ENCODE measurements around the gene SLC44A2.
"Not testable (repeated sequence)": the region's sequence is repeated elsewhere in the genome, so short reads cannot be mapped to it uniquely, and the experiment has no call there.

Gene SLC44A2

GRCh38 chr19:10653732-10654609, 28.6 kb downstream of the SLC44A2 start, which contains the start of gene ILF3:
Gene ILF3, plus strand, starts transcription at chr19:10654346. Its CDS starts 16,260 bp downstream, at chr19:10670606.
- peak; percentile 100 for DNase-seq

DNA sequence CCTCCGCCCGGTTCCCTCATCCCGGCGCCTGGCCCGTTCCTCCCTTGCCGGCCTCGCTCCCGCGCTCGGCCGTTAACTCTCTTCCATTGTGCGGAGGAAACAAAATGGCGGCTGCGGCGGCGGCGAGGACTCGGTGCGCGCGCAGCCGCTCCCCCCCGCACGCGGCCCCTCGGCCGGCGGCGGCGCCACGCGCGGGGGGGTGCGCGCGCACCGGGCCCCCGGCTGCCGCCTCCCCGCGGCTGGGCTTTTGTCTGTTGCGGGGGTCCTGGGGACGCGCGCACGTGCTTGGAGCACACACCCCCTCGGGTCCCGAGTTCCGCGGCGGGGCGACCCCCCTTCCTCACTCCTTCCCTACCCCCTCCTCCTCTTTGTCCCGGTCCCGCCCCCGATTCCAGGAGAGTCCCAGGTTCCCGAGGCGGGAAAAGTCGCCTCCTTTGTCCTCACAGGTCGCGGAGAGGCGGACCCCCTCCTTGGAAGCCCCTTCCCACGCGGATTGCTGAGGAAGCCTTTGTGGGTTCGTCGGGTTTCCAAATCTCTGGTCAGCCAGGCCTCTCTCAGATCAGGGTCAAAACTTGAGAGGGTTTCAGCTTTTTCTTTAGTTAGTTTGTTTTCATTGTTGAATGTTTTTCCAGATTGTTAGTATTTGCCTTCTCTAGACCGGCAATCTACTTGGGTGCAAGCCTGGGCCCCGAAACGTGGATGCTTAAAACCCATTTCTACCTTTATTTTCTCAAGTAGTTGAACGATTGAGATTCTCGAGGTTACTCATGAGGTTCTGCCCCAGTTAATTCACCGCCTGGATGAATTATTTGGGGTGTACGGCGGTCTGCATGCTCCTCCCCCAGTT, 29.5 kb downstream of the SLC44A2 start:
- DNase-seq = peak; percentile 82

DNA sequence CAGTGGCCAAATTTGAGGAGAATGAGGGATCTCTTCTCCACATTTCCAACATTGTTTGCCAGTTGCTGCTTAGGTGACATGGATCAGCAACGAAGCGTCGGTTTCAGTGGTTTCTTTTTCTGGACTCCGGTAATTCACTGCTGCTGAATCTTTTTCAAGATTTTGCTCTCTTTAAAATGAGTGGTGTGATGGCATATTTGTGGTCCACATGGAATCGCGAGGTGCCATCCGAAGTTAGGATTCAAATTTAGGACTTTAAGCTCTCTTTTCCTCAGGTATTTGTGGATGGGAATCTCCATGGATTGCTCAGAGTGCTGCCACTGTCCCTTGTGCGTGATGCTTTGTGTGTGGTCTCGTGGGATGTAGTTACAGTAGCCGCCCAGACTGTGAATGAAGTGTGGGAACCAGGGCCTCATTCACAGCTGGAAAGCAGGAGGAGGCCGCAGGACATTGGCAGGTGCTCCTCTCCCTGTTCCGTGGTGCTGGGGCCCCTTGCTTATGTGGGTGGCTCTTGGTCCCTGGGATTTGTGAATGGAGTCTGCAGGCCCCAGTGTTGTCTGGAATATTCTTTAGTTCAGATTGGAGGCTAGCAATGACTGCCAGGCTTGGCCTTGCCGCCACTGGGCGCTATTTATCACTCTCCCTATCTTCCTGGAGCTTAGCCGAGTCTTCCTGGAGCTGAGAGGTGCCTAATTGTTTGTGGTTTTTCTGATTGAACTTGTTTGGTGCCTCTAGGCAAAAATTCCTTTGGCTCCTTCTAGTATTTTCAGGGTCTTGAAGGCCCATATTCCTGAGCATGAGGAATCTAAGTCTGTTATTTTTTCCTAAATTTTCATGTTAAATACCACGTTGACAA, 30.3 kb downstream of the SLC44A2 start:
- DNase-seq = peak; percentile 46

GRCh38 chr19:10660346-10660745, 35.0 kb downstream of the SLC44A2 start:
- DNase-seq = no peak

DNA sequence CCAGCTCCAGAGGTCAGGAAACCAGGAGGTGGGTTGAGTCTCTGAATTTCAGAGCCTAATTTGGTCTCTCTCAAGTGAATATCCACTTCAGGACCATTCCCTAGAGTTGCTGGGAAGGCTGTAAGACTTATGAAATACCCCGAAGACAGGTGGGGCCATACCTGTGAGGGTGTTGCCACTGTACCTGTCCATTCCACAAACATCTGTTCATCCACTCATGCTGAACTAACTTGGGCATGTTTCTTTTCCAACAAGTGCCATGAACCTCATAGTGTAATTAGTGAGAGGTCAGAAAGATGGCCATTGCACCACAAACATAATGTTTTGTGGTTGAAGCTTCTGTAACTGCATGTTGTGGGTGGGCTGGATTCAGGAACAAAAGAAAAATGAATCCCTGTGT, 36.6 kb downstream of the SLC44A2 start:
- DNase-seq = no peak

GRCh38 chr19:10662384-10663251, 37.3 kb downstream of the SLC44A2 start:
- DNase-seq = no peak

- DNase-seq = not testable (repeated sequence)
Observed at GRCh38 chr19:10663252-10663563, 37.9 kb downstream of the SLC44A2 start.

DNA sequence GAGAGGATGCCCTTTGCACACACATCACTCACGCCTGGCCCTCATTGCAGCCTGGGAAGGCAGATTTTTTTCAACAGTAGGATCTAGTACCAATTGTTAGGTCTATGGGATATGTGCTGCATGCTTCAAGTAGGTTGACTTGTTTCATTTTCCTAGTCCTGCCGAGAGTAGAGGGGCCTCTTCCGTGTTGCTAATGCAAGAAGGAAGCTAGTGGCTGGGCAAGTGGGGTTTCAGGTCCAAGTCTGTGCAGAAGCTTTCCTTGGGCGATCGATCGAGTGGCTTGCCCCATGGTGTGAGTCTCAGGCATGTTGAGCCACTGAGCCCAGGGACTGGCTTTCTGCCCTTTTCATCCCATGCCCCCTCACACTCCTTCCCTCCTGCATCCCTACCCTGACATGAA, 42.5 kb downstream of the SLC44A2 start:
- no peak for DNase-seq

DNA sequence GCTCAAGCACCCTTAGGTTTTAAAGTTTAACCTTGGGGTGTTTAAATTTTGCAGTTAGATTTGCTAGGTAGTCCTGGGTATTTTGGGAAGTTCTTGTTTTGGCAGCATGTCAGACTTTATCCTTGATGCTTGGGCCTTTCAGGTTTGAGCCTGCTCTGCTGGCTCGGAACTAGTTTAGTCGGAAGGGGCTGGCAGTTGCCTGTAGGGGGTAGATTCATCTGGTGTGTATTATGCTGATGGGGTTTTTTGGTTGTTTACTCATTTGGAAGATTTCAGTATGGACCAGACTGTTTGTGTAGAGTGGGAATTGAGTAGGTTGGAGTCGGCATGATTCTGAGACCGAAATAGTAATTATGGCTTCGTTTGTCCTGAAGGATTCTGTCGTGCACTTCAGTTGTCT, 43.9 kb downstream of the SLC44A2 start:
- DNase-seq = no peak

DNA sequence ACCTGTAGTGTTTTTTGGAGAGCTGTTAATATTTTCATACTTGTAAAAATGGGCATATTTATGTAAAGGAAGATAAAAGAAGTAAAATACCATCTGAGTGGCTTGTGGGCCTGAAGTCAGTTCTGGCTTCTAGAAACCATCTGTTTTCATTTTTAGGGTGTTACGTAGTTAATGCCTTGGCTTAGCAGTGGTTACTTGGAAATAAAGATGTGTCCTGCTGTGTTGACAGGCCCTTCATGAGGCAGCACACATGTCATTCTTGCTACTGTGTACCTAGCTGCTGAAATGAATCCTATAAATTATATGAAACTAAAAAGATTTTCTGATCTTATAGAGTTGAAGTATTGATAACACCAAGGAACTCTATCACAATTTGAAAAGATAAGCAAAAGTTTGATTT, 44.8 kb downstream of the SLC44A2 start:
- DNase-seq = no peak

GRCh38 chr19:10670876-10671804, 45.8 kb downstream of the SLC44A2 start:
- no peak for DNase-seq

DNA sequence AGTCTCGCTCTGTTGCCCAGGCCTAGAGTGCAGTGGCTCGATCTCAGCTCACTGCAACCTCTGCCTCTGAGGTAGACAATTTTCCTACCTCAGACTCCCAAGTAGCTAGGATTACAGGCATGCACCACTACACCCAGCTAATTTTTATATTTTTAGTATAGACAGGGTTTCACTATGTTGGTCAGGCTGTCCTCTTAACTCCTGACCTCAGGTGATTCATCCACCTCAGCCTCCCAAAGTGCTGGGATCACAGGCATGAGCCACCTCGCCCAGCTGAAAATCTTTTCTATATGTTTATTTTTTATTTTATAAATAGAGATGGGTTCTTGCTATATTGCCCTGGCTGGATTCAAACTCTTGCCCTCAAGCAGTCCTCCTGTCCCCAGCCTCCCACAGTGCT, 46.6 kb downstream of the SLC44A2 start:
- not testable (repeated sequence) for DNase-seq

- DNase-seq = not testable (repeated sequence)
Observed at GRCh38 chr19:10675214-10675613, 49.9 kb downstream of the SLC44A2 start.

DNA sequence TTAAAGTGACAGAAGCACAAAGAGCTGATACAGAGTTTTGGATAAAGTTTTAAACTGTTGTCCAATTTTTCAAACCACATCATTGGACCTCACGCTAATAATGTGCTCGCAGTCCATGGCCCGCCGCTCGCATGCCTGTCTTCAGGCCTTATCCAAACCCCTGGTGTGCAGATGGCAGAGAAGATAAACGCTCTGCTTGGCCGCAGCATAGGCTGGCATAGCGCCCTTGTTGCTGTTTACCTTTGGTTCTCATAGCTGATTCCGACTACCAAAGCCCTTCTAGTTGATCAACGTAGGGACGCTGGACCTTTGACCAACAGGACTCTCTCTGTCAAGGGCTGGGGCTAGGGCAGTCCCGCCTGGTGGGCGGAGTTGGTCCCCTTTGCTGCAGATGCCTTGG, 52.4 kb downstream of the SLC44A2 start:
- no peak for DNase-seq

DNA sequence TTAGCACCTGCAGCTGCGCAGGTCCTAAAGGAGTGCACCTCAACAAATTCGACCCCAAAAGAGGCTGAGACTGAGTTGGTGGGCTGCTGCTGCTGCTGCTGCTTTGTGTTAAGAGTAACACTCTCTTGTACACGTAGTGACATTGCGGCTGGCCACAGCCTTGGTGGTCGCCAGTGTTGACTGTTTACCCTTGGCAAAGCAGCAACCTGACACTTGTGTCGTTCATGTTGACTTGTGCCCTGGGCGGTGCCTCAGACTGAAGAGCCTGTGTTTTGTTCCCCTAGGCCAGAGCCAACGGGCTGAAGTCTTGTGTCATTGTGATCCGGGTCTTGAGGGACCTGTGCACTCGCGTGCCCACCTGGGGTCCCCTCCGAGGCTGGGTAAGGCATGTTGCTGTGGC, 53.5 kb downstream of the SLC44A2 start:
- no peak for DNase-seq

DNA sequence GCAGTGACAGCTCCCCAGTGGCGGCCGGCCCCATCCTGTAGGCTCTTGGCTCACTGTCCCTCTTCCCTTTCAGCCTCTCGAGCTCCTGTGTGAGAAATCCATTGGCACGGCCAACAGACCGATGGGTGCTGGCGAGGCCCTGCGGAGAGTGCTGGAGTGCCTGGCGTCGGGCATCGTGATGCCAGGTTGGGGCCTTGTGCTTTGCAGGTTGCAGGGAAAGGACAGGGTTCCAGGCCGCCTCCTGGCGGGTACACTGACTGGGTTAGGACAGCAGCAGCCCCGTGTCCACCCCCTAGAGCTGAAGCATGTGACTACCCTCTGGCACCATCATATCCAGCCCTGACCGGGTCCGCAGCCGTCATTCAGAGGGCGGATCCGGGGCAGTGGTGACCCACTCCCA, 54.4 kb downstream of the SLC44A2 start:
- no peak for DNase-seq

- DNase-seq = no peak
Observed at GRCh38 chr19:10680545-10681135, 55.3 kb downstream of the SLC44A2 start.

DNA sequence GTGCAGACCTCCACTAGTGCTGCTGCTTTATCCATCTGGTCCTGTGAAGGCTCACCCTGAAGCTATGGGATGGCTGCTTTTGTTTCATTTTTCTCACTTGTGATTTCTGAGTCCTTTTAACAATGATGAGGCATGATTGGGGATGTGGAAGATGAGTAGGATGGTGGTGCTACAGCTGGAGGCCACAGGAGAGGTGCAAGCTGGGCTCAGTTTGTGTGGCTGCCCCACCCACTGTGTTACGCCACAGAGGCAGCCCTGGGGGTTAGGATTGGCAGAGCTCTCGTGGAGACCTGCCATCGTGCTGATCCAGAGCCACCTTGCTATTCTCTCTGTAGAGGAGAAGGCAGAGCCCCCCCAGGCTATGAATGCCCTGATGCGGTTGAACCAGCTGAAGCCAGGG, 56.3 kb downstream of the SLC44A2 start:
- no peak for DNase-seq

DNA sequence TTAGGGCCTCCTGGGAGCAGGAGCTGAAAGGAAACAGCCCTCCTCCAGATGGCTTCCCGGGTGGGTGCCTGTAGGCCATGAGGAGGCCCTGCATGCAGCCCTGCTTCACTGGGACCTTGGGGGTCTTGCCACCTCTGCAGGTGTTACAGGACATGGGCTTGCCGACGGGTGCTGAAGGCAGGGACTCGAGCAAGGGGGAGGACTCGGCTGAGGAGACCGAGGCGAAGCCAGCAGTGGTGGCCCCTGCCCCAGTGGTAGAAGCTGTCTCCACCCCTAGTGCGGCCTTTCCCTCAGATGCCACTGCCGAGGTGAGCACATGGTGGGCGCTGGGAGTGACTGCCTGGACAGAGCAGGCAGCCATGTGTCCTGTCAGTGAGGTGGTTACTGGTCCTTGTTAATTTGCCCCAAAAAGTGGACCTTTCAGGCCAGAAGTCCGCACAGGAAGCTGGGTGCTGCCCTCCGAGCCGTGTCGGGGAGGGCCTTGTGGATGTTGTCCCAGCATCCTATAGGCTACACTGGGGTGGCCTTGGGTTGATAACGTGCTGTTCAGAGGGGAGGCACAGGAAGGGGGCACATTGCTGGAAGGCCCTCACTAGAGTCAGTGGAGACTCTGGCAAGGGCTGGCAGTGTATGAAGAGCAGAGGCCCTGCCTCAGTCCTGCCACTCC, 57.2 kb downstream of the SLC44A2 start:
- no peak for DNase-seq

DNA sequence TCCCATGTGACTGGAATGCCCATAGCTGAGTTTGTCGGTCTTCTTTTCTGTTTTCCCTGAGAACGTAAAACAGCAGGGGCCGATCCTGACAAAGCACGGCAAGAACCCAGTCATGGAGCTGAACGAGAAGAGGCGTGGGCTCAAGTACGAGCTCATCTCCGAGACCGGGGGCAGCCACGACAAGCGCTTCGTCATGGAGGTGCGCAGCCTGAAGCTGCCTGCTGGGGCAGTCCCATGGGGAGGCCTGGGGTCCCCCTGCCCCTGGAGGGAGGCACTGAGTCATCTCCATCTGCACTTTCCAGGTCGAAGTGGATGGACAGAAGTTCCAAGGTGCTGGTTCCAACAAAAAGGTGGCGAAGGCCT, 57.7 kb downstream of the SLC44A2 start:
- no peak for DNase-seq

All from DMS79 (cell line).